Breast epithelium (tissue), 4 donors: ENCODE results near the gene RASSF1. TPM values are rescaled to one million over a fixed set of nuclear protein-coding genes. Genes with fewer than 3 reads are reported as not detected.

Source experiments
- DNase-seq, 2 donors: peaks; one replicate each; pipeline ENCODE4 v3.0.0-alpha.2; 2019; ENCODE audit warnings: low spot score in 2 of 2
- H3K27ac ChIP-seq, 2 donors: fragments of 200-600 bp; sonication (generic) in 1 of 2; one replicate each; pipeline ENCODE4 v1.5.1; 2016 to 2019; ENCODE audit warnings: mild to moderate bottlenecking in 1 of 2
- H3K27me3 ChIP-seq, 2 donors: fragments of 200-600 bp; sonication (generic) in 1 of 2; one replicate each; pipeline versions ENCODE4 v1.5.1 to v1.6.0; 2017 to 2019; ENCODE audit warnings: control low read depth in 1 of 2, mild to moderate bottlenecking in 1 of 2
- H3K36me3 ChIP-seq: fragments of 200-600 bp; one replicate; pipeline ENCODE4 v1.5.1; 2019
- H3K4me1 ChIP-seq, 2 donors: fragments of 200-600 bp; sonication (generic); one replicate each; pipeline ENCODE4 v1.5.1; 2016 to 2019; ENCODE audit warnings: control low read depth in 1 of 2
- H3K4me3 ChIP-seq, 3 donors: fragments of 200-600 bp; sonication (generic); 1 replicate in 2 of 3; 2 replicates in 1 of 3; pipeline ENCODE4 v1.5.1; 2016 to 2019; ENCODE audit warnings: mild to moderate bottlenecking in 3 of 3, moderate library complexity in 2 of 3
- H3K9me3 ChIP-seq, 2 donors: fragments of 200-600 bp; sonication (generic) in 1 of 2; one replicate each; pipeline ENCODE4 v1.5.1; 2016 to 2019; ENCODE audit warnings: control low read depth in 1 of 2
- CTCF ChIP-seq, 3 donors: fragments of 450-650 bp; IDR thresholded peaks; one replicate each; pipeline ENCODE4 v1.5.1; 2016 to 2017; ENCODE audit warnings: antibody characterized with exemption in 3 of 3, mild to moderate bottlenecking in 3 of 3, moderate library complexity in 3 of 3
- POLR2A ChIP-seq: fragments of 450-650 bp; IDR thresholded peaks from one replicate; pipeline ENCODE4 v1.6.1; 2016; ENCODE audit warnings: antibody characterized with exemption, mild to moderate bottlenecking, moderate library complexity
- POLR2AphosphoS5 ChIP-seq, 3 donors: sonication (generic); formaldehyde crosslinking; IDR thresholded peaks; one replicate each; pipeline ENCODE4 v1.6.1; 2017; ENCODE audit warnings: antibody characterized with exemption in 3 of 3
- intact Hi-C: fragments of 100-400 bp; cut with DNase I; formaldehyde crosslinking; loops from one replicate; pipeline ENCODE4 v1.15.1; 2023; ENCODE audit warnings: low total_unique reads
- total RNA-seq, 3 donors: library from RNA; depleted of rRNA; stranded (reverse); fragments of >200 nt; gene quantifications; one replicate each; pipeline ENCODE4 v1.1.0, GENCODE V29; 2016

RASSF1 gene
- total RNA-seq, 3 donors from 2014 or later = 42.7 to 63.6 (median 49.8) TPM

- peaks cover 9 to 11% of the 10 kb centered on the region in 2 donors for H3K4me1 ChIP-seq
- no peaks in the 10 kb centered on the region for H3K9me3 ChIP-seq
- no peak for TF ChIP-seq CTCF (IDR thresholded peaks at IDR 0.05)
- TF ChIP-seq POLR2A = no peak
- no peak for TF ChIP-seq POLR2AphosphoS5 (IDR thresholded peaks at IDR 0.05)
- H3K4me3 ChIP-seq = no peak overlapping the region
- no peaks in the 10 kb centered on the region for H3K27me3 ChIP-seq
- no peaks in the 10 kb centered on the region for H3K36me3 ChIP-seq
- no peak for DNase-seq
- intact Hi-C loops = loop anchor here (5.0 kb wide), 2 partner anchors 865 to 1040 kb away; no protein-coding TSS in a partner anchor
- H3K27ac ChIP-seq = no peak overlapping the region
Observed at GRCh38 chr3:50296721-50297383, 43.8 kb downstream of the RASSF1 start.

GRCh38 chr3:50295553-50296431, 44.8 kb downstream of the RASSF1 start:
- H3K36me3 ChIP-seq = no peaks in the 10 kb centered on the region
- no peaks in the 10 kb centered on the region for H3K9me3 ChIP-seq
- H3K27me3 ChIP-seq = no peaks in the 10 kb centered on the region
- intact Hi-C loops = loop anchor here (5.0 kb wide), 2 partner anchors 863 to 1042 kb away; no protein-coding TSS in a partner anchor
- H3K4me1 ChIP-seq = peaks cover 9 to 16% of the 10 kb centered on the region in 2 donors
- DNase-seq = no peak
- H3K4me3 ChIP-seq = no peak overlapping the region
- TF ChIP-seq POLR2AphosphoS5 (IDR thresholded peaks at IDR 0.05) = no peak
- no peak for TF ChIP-seq POLR2A
- no peak for TF ChIP-seq CTCF (IDR thresholded peaks at IDR 0.05)
- no peak overlapping the region for H3K27ac ChIP-seq

- Histone ChIP-seq H3K9me3 (no peaks in the 10 kb centered on the region), H3K4me1 (peaks cover 5 to 16% of the 10 kb centered on the region in 2 donors), H3K27ac (no peak overlapping the region), H3K4me3 (no peak overlapping the region), H3K27me3 (no peaks in the 10 kb centered on the region), H3K36me3 (no peaks in the 10 kb centered on the region)
- no peak for DNase-seq
- TF ChIP-seq POLR2A (no peak), CTCF (IDR thresholded peaks at IDR 0.05) (no peak), POLR2AphosphoS5 (IDR thresholded peaks at IDR 0.05) (no peak)
- intact Hi-C loops = loop anchor here (5.0 kb wide), 2 partner anchors 862 to 1043 kb away; no protein-coding TSS in a partner anchor
Observed at GRCh38 chr3:50294492-50295403, 45.9 kb downstream of the RASSF1 start.

GRCh38 chr3:50294089-50294488, 46.5 kb downstream of the RASSF1 start:
- no peaks in the 10 kb centered on the region for H3K9me3 ChIP-seq
- TF ChIP-seq POLR2AphosphoS5 (IDR thresholded peaks at IDR 0.05) (no peak), POLR2A (no peak), CTCF (IDR thresholded peaks at IDR 0.05) (no peak)
- no peak overlapping the region for H3K27ac ChIP-seq
- no peak overlapping the region for H3K4me3 ChIP-seq
- intact Hi-C loops = no loop called here
- H3K4me1 ChIP-seq = peaks cover 5 to 16% of the 10 kb centered on the region in 2 donors
- DNase-seq = no peak
- no peaks in the 10 kb centered on the region for H3K27me3 ChIP-seq
- H3K36me3 ChIP-seq = no peaks in the 10 kb centered on the region
